ENCODE results near the gene DCXR.

DCXR gene

DNA sequence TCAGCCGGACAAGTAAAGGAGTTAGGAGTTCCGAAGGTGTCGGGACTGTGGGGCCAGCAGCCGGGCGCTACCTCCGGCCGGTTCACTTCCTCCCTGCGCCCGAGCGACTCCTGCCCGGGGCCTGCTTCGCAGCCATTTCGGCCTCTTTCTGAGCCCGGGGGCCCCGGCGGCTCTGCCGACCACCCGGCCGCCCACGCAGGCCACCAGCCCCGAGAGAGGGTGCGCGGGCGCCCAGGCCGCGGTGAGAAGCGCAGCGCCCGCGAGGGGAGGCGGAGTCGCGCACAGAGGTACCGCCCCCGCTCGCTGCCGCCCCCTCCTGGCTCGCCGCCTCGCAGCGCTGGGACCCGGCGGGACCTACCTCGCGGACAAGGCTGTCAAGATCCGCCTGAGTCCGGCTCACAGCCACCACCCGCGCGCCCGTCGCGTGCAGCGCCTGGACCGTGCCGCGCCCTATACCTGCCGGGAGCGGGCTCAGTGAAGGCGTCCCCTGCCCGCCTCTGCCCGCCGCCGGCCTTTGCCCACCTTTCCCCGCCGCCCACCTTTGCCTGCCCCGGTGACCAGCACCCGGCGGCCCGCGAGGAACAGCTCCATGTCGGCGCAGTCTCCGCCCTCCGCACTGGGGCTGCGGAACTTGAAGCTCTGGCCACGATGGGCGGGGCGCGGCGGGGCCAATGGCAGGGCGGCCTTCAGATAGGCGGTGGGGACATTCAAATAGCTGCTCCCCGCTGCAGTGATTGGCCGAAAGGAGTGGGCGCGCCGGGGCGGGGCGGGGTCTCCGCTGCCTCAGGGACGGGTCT lies at the start of gene DCXR:
Gene DCXR (minus strand): TSS at position 606 of the 797 bp plus-strand sequence. CDS start 15 bp downstream, at position 591.
- Histone ChIP-seq H3K27ac (ENCODE audit: low read length) (no peak within 1 kb of the TSS), H3K4me3 (ENCODE audit: low read length) (peak within 1 kb of the TSS; percentile 53), H3K4me1 (ENCODE audit: control insufficient read depth, low read depth, low read length) (peaks cover 4% of the 10 kb centered on the region), H3K27me3 (ENCODE audit: control insufficient read depth, insufficient read depth, low read length) (no peaks in the 10 kb centered on the region), H3K9me3 (ENCODE audit: control insufficient read depth, low read depth, low read length) (no peaks in the 10 kb centered on the region), H3K9ac (ENCODE audit: low read length) (peak within 1 kb of the TSS; percentile 4), H3K36me3 (ENCODE audit: control insufficient read depth, low read depth, low read length) (no peaks in the 10 kb centered on the region)

DNA sequence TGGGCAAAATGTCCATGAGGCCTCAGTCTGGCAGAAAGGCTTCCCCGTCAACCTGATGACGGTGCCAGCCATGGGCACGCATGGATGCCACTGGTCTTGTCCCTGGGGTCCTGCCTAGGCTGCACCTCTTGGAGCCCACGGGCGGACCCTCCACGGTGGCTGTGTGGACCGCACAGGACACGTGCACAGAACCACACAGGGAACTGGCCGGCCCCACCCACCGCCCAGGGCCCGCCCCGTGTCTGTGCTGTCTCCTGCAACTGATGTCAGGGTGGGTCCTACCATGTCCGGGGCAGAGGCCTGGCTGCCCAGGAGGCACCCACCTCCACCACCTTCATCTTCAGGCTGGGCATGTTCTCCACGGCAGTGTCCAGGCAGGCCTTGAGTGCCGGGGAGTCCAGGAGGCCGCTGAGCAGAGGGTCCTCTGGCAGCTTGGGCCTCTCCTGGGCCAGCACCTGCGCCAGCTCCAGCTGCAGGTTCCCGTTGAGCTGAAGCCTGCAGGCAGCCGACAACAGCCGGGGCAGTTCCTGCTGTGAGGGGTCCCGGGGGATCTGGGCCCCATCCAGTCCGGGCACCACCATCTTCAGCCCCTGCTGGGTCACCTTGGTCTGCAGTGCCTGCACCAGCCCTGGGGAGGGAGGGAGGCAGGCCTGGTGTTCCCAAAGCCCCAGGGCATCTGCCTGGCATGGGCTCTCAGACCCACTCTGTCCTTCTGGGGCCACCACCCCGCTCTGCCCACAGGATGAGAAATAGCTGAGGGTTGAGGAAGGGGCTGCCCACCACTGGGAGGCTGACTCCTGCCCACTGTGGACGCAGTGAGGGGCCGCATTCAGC lies 48.7 kb upstream of the DCXR start:
- H3K9me3 ChIP-seq (ENCODE audit: control insufficient read depth, low read depth, low read length): no peaks in the 10 kb centered on the region
- H3K4me1 ChIP-seq (ENCODE audit: control insufficient read depth, low read depth, low read length): no peaks in the 10 kb centered on the region
- no peak overlapping the region for H3K4me3 ChIP-seq (ENCODE audit: low read length)
- H3K36me3 ChIP-seq (ENCODE audit: control insufficient read depth, low read depth, low read length): peaks cover 98% of the 10 kb centered on the region
- H3K27ac ChIP-seq (ENCODE audit: low read length): no peak overlapping the region
- H3K9ac ChIP-seq (ENCODE audit: low read length): no peak overlapping the region
- H3K27me3 ChIP-seq (ENCODE audit: control insufficient read depth, insufficient read depth, low read length): no peaks in the 10 kb centered on the region

DNA sequence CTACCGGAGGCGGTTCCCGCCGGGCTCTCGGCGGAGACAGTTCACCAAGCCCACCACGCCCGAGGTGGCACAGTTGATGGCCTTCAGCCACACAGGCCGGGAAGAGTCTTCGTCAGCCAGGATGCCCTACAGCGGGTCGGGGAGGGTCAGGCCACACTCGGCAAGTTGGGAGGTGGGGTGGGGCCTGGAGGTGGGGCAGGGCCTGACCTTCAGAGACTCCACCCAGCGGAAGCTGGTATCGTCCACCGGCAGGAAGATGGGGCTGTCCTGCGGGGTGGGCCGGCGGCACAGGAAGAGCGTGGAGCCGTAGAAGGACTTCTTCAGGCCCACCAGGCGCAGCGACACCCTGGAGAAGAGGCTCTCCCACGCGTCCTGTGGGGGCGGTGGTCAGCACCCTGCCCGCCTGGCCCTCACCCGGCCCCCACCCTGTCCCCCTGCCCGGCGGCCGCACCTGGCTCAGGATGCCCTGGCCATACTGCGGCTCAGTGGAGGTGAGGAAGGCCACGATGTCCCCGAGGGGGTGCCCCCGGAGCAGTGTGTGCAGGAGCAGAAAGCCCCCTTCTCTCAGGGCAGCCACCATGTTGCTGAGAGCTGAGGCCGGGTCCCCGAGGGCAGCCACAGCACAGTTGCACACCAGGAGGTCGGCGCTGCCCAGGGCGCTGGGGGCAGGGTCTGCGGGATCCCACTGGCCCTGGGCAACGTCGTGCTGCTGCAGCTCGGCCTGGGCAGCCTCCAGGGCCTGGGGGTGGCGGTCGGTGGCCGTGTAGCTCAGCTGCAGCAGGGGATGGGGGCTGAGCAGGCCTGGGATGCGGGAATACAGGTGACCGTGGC lies 47.7 kb upstream of the DCXR start:
- no peak overlapping the region for H3K27ac ChIP-seq (ENCODE audit: low read length)
- no peaks in the 10 kb centered on the region for H3K4me1 ChIP-seq (ENCODE audit: control insufficient read depth, low read depth, low read length)
- H3K36me3 ChIP-seq (ENCODE audit: control insufficient read depth, low read depth, low read length): peaks cover 99% of the 10 kb centered on the region

GRCh38 chr17:82084373-82085030 lies 47.0 kb upstream of the DCXR start:
- no peak overlapping the region for H3K9ac ChIP-seq (ENCODE audit: low read length)
- H3K27me3 ChIP-seq (ENCODE audit: control insufficient read depth, insufficient read depth, low read length): no peaks in the 10 kb centered on the region
- peaks cover 99% of the 10 kb centered on the region for H3K36me3 ChIP-seq (ENCODE audit: control insufficient read depth, low read depth, low read length)
- H3K9me3 ChIP-seq (ENCODE audit: control insufficient read depth, low read depth, low read length): no peaks in the 10 kb centered on the region
- H3K4me1 ChIP-seq (ENCODE audit: control insufficient read depth, low read depth, low read length): no peaks in the 10 kb centered on the region
- no peak overlapping the region for H3K27ac ChIP-seq (ENCODE audit: low read length)
- H3K4me3 ChIP-seq (ENCODE audit: low read length): no peak overlapping the region

More for the DNA sequence above, 47.7 kb upstream of the DCXR start:
- Histone ChIP-seq H3K4me3 (ENCODE audit: low read length) (no peak overlapping the region), H3K27me3 (ENCODE audit: control insufficient read depth, insufficient read depth, low read length) (no peaks in the 10 kb centered on the region), H3K9me3 (ENCODE audit: control insufficient read depth, low read depth, low read length) (no peaks in the 10 kb centered on the region), H3K9ac (ENCODE audit: low read length) (no peak overlapping the region)

DNA sequence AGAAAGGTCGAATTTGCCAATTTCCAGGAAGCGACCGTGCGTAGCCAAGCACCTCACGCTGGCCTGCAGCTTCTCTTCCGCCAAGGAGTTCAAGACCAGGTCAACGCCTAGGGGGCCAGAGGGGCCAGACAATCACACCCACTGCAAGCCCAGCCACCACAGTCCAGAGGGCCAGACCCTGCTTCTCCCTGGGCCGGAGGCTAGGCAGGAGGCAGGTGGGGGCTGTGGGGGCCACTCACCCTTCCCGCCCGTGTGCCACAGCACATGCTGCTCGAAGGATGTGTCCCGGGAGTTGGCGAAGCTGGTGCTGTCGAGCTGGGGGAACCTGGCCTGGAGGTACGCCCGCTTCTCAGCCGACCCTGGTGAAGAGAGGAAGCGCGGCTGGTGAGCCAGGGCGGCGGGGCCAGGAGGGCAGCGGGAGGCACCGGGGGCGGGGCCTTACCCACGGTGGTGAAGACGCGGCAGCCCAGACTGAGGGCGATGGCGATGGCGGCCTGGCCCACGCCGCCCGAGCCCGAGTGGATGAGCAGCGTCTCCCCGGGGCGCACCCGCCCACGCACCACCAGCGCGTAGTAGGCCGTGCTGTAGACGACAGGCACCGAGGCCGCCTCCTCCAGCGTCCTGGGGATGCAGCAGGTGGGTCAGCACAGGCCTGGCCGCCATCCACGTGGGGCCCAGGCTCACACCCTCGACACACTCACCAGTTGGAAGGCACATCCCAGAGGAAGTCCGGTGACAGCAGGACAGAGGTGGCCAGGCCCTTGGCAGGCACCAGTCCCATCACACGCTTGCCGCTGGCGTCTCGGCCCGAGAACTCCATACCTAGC lies 46.2 kb upstream of the DCXR start:
- no peaks in the 10 kb centered on the region for H3K27me3 ChIP-seq (ENCODE audit: control insufficient read depth, insufficient read depth, low read length)
- no peaks in the 10 kb centered on the region for H3K9me3 ChIP-seq (ENCODE audit: control insufficient read depth, low read depth, low read length)
- H3K27ac ChIP-seq (ENCODE audit: low read length): no peak overlapping the region
- H3K9ac ChIP-seq (ENCODE audit: low read length): no peak overlapping the region
- H3K4me3 ChIP-seq (ENCODE audit: low read length): no peak overlapping the region
- no peaks in the 10 kb centered on the region for H3K4me1 ChIP-seq (ENCODE audit: control insufficient read depth, low read depth, low read length)
- H3K36me3 ChIP-seq (ENCODE audit: control insufficient read depth, low read depth, low read length): peaks cover 97% of the 10 kb centered on the region

- peaks cover 97% of the 10 kb centered on the region for H3K36me3 ChIP-seq (ENCODE audit: control insufficient read depth, low read depth, low read length)
Observed at GRCh38 chr17:82083009-82083408, 45.5 kb upstream of the DCXR start.

GRCh38 chr17:82082456-82082855 lies 45.0 kb upstream of the DCXR start:
- H3K9ac ChIP-seq (ENCODE audit: low read length): no peak overlapping the region
- no peak overlapping the region for H3K4me3 ChIP-seq (ENCODE audit: low read length)
- H3K27ac ChIP-seq (ENCODE audit: low read length): no peak overlapping the region
- H3K27me3 ChIP-seq (ENCODE audit: control insufficient read depth, insufficient read depth, low read length): no peaks in the 10 kb centered on the region
- no peaks in the 10 kb centered on the region for H3K9me3 ChIP-seq (ENCODE audit: control insufficient read depth, low read depth, low read length)
- no peaks in the 10 kb centered on the region for H3K4me1 ChIP-seq (ENCODE audit: control insufficient read depth, low read depth, low read length)
- H3K36me3 ChIP-seq (ENCODE audit: control insufficient read depth, low read depth, low read length): peaks cover 92% of the 10 kb centered on the region

More at GRCh38 chr17:82083009-82083408, 45.5 kb upstream of the DCXR start:
- H3K9ac ChIP-seq (ENCODE audit: low read length): no peak overlapping the region
- no peaks in the 10 kb centered on the region for H3K9me3 ChIP-seq (ENCODE audit: control insufficient read depth, low read depth, low read length)
- H3K4me3 ChIP-seq (ENCODE audit: low read length): no peak overlapping the region
- H3K4me1 ChIP-seq (ENCODE audit: control insufficient read depth, low read depth, low read length): no peaks in the 10 kb centered on the region
- H3K27ac ChIP-seq (ENCODE audit: low read length): no peak overlapping the region
- no peaks in the 10 kb centered on the region for H3K27me3 ChIP-seq (ENCODE audit: control insufficient read depth, insufficient read depth, low read length)

GRCh38 chr17:82081966-82082365 lies 44.5 kb upstream of the DCXR start:
- H3K9ac ChIP-seq (ENCODE audit: low read length): no peak overlapping the region
- no peaks in the 10 kb centered on the region for H3K9me3 ChIP-seq (ENCODE audit: control insufficient read depth, low read depth, low read length)
- H3K27ac ChIP-seq (ENCODE audit: low read length): no peak overlapping the region
- no peaks in the 10 kb centered on the region for H3K4me1 ChIP-seq (ENCODE audit: control insufficient read depth, low read depth, low read length)
- H3K27me3 ChIP-seq (ENCODE audit: control insufficient read depth, insufficient read depth, low read length): no peaks in the 10 kb centered on the region
- no peak overlapping the region for H3K4me3 ChIP-seq (ENCODE audit: low read length)
- H3K36me3 ChIP-seq (ENCODE audit: control insufficient read depth, low read depth, low read length): peaks cover 87% of the 10 kb centered on the region

- Histone ChIP-seq H3K4me1 (ENCODE audit: control insufficient read depth, low read depth, low read length) (no peaks in the 10 kb centered on the region), H3K36me3 (ENCODE audit: control insufficient read depth, low read depth, low read length) (peaks cover 83% of the 10 kb centered on the region), H3K27me3 (ENCODE audit: control insufficient read depth, insufficient read depth, low read length) (no peaks in the 10 kb centered on the region), H3K9me3 (ENCODE audit: control insufficient read depth, low read depth, low read length) (no peaks in the 10 kb centered on the region), H3K9ac (ENCODE audit: low read length) (no peak overlapping the region), H3K4me3 (ENCODE audit: low read length) (no peak overlapping the region), H3K27ac (ENCODE audit: low read length) (no peak overlapping the region)
Observed at GRCh38 chr17:82081546-82081945, 44.0 kb upstream of the DCXR start.

DNA sequence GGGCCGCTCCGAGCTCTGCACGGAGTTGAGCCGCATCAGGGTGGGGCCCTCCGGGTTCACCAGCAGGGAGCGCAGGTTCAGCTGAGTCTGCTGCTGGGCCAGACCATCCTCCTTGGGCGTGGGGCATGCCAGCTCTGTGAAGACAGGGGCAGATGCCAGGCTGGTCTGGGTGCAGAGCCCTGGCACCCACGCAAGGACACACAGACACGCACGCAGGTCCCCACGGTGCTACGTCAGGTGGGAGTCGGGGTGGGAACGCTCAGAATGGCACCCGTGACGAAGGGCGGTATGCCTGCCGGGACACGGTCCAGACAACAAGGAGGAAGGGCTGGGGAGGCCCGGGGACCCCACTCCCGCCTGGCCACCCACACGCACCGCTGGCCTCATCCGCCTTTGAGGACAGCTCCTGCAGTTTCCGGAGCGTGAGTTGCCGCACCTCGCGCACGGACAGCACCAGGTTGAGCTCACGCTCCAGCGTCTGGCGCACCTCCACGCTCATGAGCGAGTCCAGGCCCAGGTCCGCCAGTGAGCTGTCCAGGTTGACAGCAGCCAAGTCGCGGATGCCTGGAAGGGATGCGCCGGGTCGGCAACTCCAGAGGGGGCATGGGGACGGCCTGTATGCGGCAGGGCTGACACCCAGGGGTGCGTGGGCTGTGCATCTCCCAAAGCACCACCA lies 43.4 kb upstream of the DCXR start:
- no peak overlapping the region for H3K27ac ChIP-seq (ENCODE audit: low read length)

More for the DNA sequence above, 43.4 kb upstream of the DCXR start:
- Histone ChIP-seq H3K4me3 (ENCODE audit: low read length) (no peak overlapping the region), H3K9me3 (ENCODE audit: control insufficient read depth, low read depth, low read length) (no peaks in the 10 kb centered on the region), H3K36me3 (ENCODE audit: control insufficient read depth, low read depth, low read length) (peaks cover 76% of the 10 kb centered on the region), H3K9ac (ENCODE audit: low read length) (no peak overlapping the region), H3K27me3 (ENCODE audit: control insufficient read depth, insufficient read depth, low read length) (no peaks in the 10 kb centered on the region), H3K4me1 (ENCODE audit: control insufficient read depth, low read depth, low read length) (no peaks in the 10 kb centered on the region)

Measured in iPS-18a (cell line).